ENCODE results near the gene KCNAB1.

Gene KCNAB1

GRCh38 chr3:156378871-156379270, 258.5 kb downstream of the KCNAB1 start:
- DNase-seq = no peak

- no peak for DNase-seq
These were observed 258.9 kb downstream of the KCNAB1 start for GRCh38 chr3:156379327-156379726.

GRCh38 chr3:156381253-156381652, 260.9 kb downstream of the KCNAB1 start:
- no peak for DNase-seq

- DNase-seq = no peak
These were observed 262.3 kb downstream of the KCNAB1 start for GRCh38 chr3:156382458-156383346.

GRCh38 chr3:156383441-156384025, 263.2 kb downstream of the KCNAB1 start:
- no peak for DNase-seq

GRCh38 chr3:156388497-156389448, 268.4 kb downstream of the KCNAB1 start:
- peak; percentile 63 for DNase-seq

- DNase-seq = no peak
These were observed 269.1 kb downstream of the KCNAB1 start for GRCh38 chr3:156389449-156389950.

GRCh38 chr3:156390846-156391245, 270.5 kb downstream of the KCNAB1 start:
- DNase-seq = no peak

GRCh38 chr3:156395961-156396710, 275.8 kb downstream of the KCNAB1 start:
- DNase-seq = no peak

- DNase-seq = no peak
These were observed 276.5 kb downstream of the KCNAB1 start for GRCh38 chr3:156396851-156397250.

GRCh38 chr3:156397534-156397933, 277.2 kb downstream of the KCNAB1 start:
- DNase-seq = no peak

- no peak for DNase-seq
These were observed 279.7 kb downstream of the KCNAB1 start for GRCh38 chr3:156400062-156400461.

- DNase-seq = no peak
These were observed 280.4 kb downstream of the KCNAB1 start for GRCh38 chr3:156400735-156401134.

GRCh38 chr3:156404217-156404616, 283.8 kb downstream of the KCNAB1 start:
- DNase-seq = no peak

- DNase-seq = no peak
These were observed 286.0 kb downstream of the KCNAB1 start for GRCh38 chr3:156406393-156406792.

- DNase-seq = no peak
These were observed 287.3 kb downstream of the KCNAB1 start for GRCh38 chr3:156407617-156408225.

- DNase-seq = no peak
These were observed 289.3 kb downstream of the KCNAB1 start for GRCh38 chr3:156409694-156410093.

GRCh38 chr3:156412600-156412999, 292.2 kb downstream of the KCNAB1 start:
- no peak for DNase-seq

- DNase-seq = no peak
These were observed 293.0 kb downstream of the KCNAB1 start for GRCh38 chr3:156413293-156413892.

- no peak for DNase-seq
These were observed 296.6 kb downstream of the KCNAB1 start for GRCh38 chr3:156416846-156417558.

Data from right forelimb (tissue), 1 donor.